ENCODE data around the gene SLC25A23. TPM values are rescaled to one million over a fixed set of nuclear protein-coding genes. Genes with fewer than 3 reads are reported as not detected.
A peak's percentile ranks its signal among the peaks of the same experiment; 100 is the strongest.

SLC25A23 gene
- total RNA-seq, 2 experiments from 2014 or later, result 11.9 to 12.1 TPM

DNA sequence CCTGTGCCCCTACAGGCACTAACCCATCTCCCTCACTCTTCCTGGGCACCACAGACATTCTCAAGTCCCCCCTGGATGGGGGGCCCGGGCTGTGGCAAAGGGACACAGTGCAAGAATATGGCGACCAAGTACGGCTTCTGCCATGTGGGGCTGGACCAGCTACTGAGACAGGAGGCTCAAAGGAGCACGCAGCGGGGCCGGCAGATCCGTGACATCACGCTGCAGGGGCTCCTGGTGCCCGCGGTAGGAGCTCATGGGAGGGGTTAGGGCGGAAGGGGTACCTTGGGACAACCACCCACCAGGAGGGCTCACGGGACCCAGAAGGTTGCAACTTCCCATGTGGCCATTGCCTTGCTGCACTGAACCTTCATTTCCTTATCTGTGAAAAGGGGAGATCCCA, 63.3 kb downstream of the SLC25A23 start:
- DNase-seq, result no peak
- TF ChIP-seq, protein P1, sequence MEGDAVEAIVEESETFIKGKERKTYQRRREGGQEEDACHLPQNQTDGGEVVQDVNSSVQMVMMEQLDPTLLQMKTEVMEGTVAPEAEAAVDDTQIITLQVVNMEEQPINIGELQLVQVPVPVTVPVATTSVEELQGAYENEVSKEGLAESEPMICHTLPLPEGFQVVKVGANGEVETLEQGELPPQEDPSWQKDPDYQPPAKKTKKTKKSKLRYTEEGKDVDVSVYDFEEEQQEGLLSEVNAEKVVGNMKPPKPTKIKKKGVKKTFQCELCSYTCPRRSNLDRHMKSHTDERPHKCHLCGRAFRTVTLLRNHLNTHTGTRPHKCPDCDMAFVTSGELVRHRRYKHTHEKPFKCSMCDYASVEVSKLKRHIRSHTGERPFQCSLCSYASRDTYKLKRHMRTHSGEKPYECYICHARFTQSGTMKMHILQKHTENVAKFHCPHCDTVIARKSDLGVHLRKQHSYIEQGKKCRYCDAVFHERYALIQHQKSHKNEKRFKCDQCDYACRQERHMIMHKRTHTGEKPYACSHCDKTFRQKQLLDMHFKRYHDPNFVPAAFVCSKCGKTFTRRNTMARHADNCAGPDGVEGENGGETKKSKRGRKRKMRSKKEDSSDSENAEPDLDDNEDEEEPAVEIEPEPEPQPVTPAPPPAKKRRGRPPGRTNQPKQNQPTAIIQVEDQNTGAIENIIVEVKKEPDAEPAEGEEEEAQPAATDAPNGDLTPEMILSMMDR (IDR thresholded peaks at IDR 0.05), result no peak
- ChIA-PET CTCF (interaction anchor here (0.7 kb wide), 1 partner anchor 19 kb away, joined by 3 read pairs; no protein-coding TSS in a partner anchor), POLR2A (no interaction called here)
- H3K27me3 Mint-ChIP-seq, result no peaks in the 10 kb centered on the region
- no peak overlapping the region for H3K27ac Mint-ChIP-seq
- H3K4me1 Mint-ChIP-seq (ENCODE audit: low read depth), result peaks cover 13% of the 10 kb centered on the region
- H3K4me3 Mint-ChIP-seq, result no peak overlapping the region
- H3K9me3 Mint-ChIP-seq, result no peaks in the 10 kb centered on the region
- ATAC-seq, result no peak
- H3K36me3 Mint-ChIP-seq (ENCODE audit: low read depth), result peaks cover 11% of the 10 kb centered on the region
- intact Hi-C loops (cut with micrococcal nuclease), result no loop called here

DNA sequence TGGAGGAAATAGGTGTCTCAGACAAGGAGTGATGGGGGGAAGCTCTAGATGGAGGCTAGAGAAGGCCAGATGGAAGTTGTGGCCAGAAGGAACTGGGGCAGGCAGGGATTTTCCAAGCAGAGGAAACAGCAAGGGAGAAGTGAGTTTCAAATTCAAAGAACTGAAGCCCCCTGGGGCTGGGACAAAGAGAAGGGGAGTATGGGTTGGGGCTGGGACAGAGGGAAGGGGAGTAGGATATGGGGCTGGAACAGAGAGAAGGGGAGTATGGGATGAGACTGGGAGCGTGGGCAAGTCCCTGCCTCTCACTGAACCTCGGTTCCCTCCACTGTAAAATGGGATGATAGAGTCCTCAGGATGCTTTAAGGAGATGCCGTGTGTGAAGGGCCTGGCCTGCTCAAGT, 64.8 kb downstream of the SLC25A23 start:
- Mint-ChIP-seq H3K27ac (peak overlapping the region; percentile 54), H3K9me3 (no peaks in the 10 kb centered on the region), H3K27me3 (no peaks in the 10 kb centered on the region), H3K4me1 (ENCODE audit: low read depth) (peaks cover 17% of the 10 kb centered on the region), H3K4me3 (peak overlapping the region; percentile 11), H3K36me3 (ENCODE audit: low read depth) (peaks cover 17% of the 10 kb centered on the region)
- CTCF ChIA-PET, result no interaction called here
- intact Hi-C loops (cut with micrococcal nuclease), result no loop called here
- no peak for DNase-seq
- TF ChIP-seq, protein P1 (IDR thresholded peaks at IDR 0.05), result no peak
- ATAC-seq, result no peak
- POLR2A ChIA-PET, result interaction anchor here (1.5 to 1.9 kb wide), 2 partner anchors 9 to 87 kb away, joined by 5 to 6 read pairs; partner anchors contain the start of gene DENND1C

DNA sequence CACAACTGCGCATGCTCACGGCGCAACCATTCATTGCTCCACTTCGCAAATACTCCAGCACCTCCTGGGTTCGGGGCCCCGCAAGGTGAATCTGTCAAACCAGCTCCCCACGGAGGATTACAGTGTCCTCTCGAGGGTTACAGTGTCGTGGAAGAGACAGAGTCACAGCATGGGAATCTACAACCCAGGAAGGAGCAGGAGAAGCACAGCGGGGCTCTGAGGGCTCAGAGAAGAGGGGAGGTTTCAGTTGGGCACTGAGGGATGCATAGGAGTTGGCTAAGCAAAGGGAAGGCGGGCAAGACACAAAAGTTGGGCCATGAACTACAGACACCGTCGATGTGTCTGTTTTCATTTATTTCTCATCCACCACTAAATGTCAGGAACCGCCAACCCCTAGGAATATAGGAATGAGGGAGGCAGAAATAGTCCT, 65.6 kb downstream of the SLC25A23 start:
- CTCF ChIA-PET, result interaction anchor here (1.0 kb wide), 1 partner anchor 18 kb away, joined by 3 read pairs; no protein-coding TSS in a partner anchor

DNA sequence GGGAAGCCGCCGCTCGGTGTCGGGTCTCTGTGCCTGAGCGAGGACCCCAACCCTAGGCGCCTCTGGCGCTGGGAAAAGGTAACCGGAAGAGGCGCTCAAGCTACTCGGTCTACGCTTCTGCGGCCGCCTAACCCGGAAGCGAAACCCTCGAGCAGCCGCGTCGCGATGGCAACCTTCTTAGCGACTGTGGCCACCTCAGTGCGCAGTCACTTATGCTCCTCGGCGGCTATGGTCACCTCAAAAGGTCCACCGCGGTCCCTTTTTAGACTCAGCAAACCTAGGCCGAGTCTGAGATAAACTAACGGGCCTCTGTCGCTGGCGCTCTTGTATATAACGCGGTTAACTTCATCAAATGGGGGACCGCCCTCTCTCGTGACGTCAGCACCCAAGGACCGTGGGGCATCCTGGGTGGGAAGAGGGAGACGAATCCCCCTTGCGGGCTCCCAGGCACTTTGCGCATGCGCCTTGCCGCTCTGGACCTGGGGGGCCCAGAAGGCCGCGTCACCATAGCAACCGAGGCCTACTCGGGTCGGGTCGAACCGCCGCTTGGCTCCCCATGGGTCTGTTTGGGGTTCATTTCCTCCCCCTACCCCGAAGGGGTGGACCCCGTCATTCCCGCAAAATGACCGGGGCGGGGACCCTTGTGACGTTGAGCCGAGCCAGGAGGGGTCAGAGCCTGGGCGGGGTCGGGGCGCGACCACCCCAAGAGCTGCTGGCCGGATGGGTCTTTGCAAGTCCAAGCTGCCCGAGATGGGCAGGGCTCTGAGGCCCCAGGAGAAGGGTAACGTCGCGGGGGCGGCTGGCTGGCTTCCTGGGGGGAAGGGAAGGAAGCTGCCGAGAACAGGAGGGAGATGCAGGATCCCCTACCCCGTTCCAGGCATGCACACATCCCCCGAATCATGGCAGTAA, 66.3 kb downstream of the SLC25A23 start, which contains the start of gene GTF2F1:
Gene GTF2F1, minus strand, starts transcription at position 91 of the 909 bp plus-strand sequence. CDS start 169 bp downstream, outside the sequence.
- CTCF ChIA-PET, result interaction anchor here (1.0 kb wide), 1 partner anchor 19 kb away, joined by 3 read pairs; no protein-coding TSS in a partner anchor
- peaks cover 17% of the 10 kb centered on the region for H3K4me1 Mint-ChIP-seq (ENCODE audit: low read depth)
- H3K27me3 Mint-ChIP-seq, result no peaks in the 10 kb centered on the region
- peaks cover 21% of the 10 kb centered on the region for H3K36me3 Mint-ChIP-seq (ENCODE audit: low read depth)
- peak within 1 kb of the TSS; percentile 80 for H3K4me3 Mint-ChIP-seq
- intact Hi-C loops (cut with micrococcal nuclease), result no loop called here
- ATAC-seq (peak; percentile 86), DNase-seq (peak; percentile 97)
- H3K27ac Mint-ChIP-seq, result peak within 1 kb of the TSS; percentile 97
- TF ChIP-seq, protein P1 (IDR thresholded peaks at IDR 0.05), result peak; percentile 28
- no peaks in the 10 kb centered on the region for H3K9me3 Mint-ChIP-seq
- POLR2A ChIA-PET, result interaction anchor here (0.6 to 1.9 kb wide), 9 partner anchors 10 to 1506 kb away, joined by 3 to 7 read pairs (median 4); partner anchors contain the start of genes CLPP, DENND1C and KHSRP

More for the DNA sequence above, 65.6 kb downstream of the SLC25A23 start:
- H3K9me3 Mint-ChIP-seq, result no peaks in the 10 kb centered on the region
- H3K27ac Mint-ChIP-seq, result peak overlapping the region; percentile 97
- H3K4me1 Mint-ChIP-seq (ENCODE audit: low read depth), result peaks cover 17% of the 10 kb centered on the region
- no peaks in the 10 kb centered on the region for H3K27me3 Mint-ChIP-seq
- H3K36me3 Mint-ChIP-seq (ENCODE audit: low read depth), result peaks cover 18% of the 10 kb centered on the region
- peak; percentile 87 for DNase-seq
- TF ChIP-seq, protein P1 (IDR thresholded peaks at IDR 0.05), result no peak
- H3K4me3 Mint-ChIP-seq, result peak overlapping the region; percentile 80
- POLR2A ChIA-PET, result interaction anchor here (0.7 to 1.9 kb wide), 8 partner anchors 9 to 88 kb away, joined by 3 to 7 read pairs (median 4); partner anchors contain the start of genes CLPP, DENND1C and KHSRP
- no peak for ATAC-seq
- intact Hi-C loops (cut with micrococcal nuclease), result no loop called here
